Mesothelial cell of epicardium (in vitro differentiated cells): Measurements from ENCODE around the gene CCDC196. TPM values are rescaled to one million over a fixed set of nuclear protein-coding genes. Genes with fewer than 3 reads are reported as not detected.

Experiments used
- DNase-seq, 2 experiments: peaks; one replicate each; pipeline ENCODE4 v3.0.0; 2021; ENCODE audit warnings: low spot score in 2 of 2; ENCODE audit not compliant: unreplicated experiment in 2 of 2
- H3K27ac Mint-ChIP-seq: 2 replicates; pipeline ENCODE4 v1.8.0; 2021; ENCODE audit warnings: mixed read lengths
- H3K27me3 Mint-ChIP-seq: 2 replicates; pipeline ENCODE4 v1.8.0; 2021; ENCODE audit warnings: low read depth, mixed read lengths
- H3K36me3 Mint-ChIP-seq: 2 replicates; pipeline ENCODE4 v1.8.0; 2021; ENCODE audit warnings: mixed read lengths
- H3K4me1 Mint-ChIP-seq: 2 replicates; pipeline ENCODE4 v1.8.0; 2021; ENCODE audit warnings: mixed read lengths
- H3K4me3 Mint-ChIP-seq: 2 replicates; pipeline ENCODE4 v1.8.0; 2021; ENCODE audit warnings: mild to moderate bottlenecking, moderate library complexity, mixed read lengths
- H3K9me3 Mint-ChIP-seq: 2 replicates; pipeline ENCODE4 v1.8.0; 2021; ENCODE audit warnings: mixed read lengths
- CTCF ChIP-seq: fragments of 200-600 bp; sonication (generic); IDR thresholded peaks from one replicate; pipeline ENCODE4 v1.5.0; 2021; ENCODE audit warnings: antibody characterized with exemption; ENCODE audit not compliant: unreplicated experiment
- total RNA-seq: library from RNA; stranded (reverse); gene quantifications from 3 replicates; pipeline ENCODE4 v1.2.1, GENCODE V29; 2021

CCDC196 gene
- total RNA-seq, 1 donor from 2014 or later = not detected

GRCh38 chr14:66445936-66446335, 40.2 kb upstream of the CCDC196 start:
- Mint-ChIP-seq H3K27ac (no peak overlapping the region), H3K27me3 (peaks cover 12% of the 10 kb centered on the region), H3K36me3 (no peaks in the 10 kb centered on the region), H3K4me3 (no peak overlapping the region), H3K9me3 (peaks cover 4% of the 10 kb centered on the region), H3K4me1 (no peaks in the 10 kb centered on the region)
- DNase-seq = no peak
- no peak for TF ChIP-seq CTCF

GRCh38 chr14:66453469-66453868, 32.7 kb upstream of the CCDC196 start:
- Mint-ChIP-seq H3K9me3 (peaks cover 32% of the 10 kb centered on the region), H3K36me3 (no peaks in the 10 kb centered on the region), H3K4me1 (no peaks in the 10 kb centered on the region), H3K27me3 (peaks cover 25% of the 10 kb centered on the region), H3K4me3 (no peak overlapping the region), H3K27ac (no peak overlapping the region)
- TF ChIP-seq CTCF = no peak
- DNase-seq = no peak

GRCh38 chr14:66459603-66460002, 26.6 kb upstream of the CCDC196 start:
- Mint-ChIP-seq H3K27me3 (peaks cover 3% of the 10 kb centered on the region), H3K9me3 (peaks cover 35% of the 10 kb centered on the region), H3K4me3 (no peak overlapping the region), H3K27ac (no peak overlapping the region), H3K4me1 (no peaks in the 10 kb centered on the region), H3K36me3 (no peaks in the 10 kb centered on the region)
- DNase-seq = no peak
- no peak for TF ChIP-seq CTCF

- no peak for TF ChIP-seq CTCF
- no peak overlapping the region for H3K4me3 Mint-ChIP-seq
- H3K4me1 Mint-ChIP-seq = no peaks in the 10 kb centered on the region
- H3K36me3 Mint-ChIP-seq = no peaks in the 10 kb centered on the region
- peaks cover 23% of the 10 kb centered on the region for H3K9me3 Mint-ChIP-seq
- no peak overlapping the region for H3K27ac Mint-ChIP-seq
- DNase-seq = no peak
- no peaks in the 10 kb centered on the region for H3K27me3 Mint-ChIP-seq
These were observed 21.9 kb upstream of the CCDC196 start for GRCh38 chr14:66464261-66464660.

- Mint-ChIP-seq H3K9me3 (peaks cover 51% of the 10 kb centered on the region), H3K36me3 (peaks cover 4% of the 10 kb centered on the region), H3K27me3 (no peaks in the 10 kb centered on the region), H3K4me1 (no peaks in the 10 kb centered on the region), H3K4me3 (no peak overlapping the region), H3K27ac (no peak overlapping the region)
- DNase-seq = no peak
- no peak for TF ChIP-seq CTCF
These were observed 17.3 kb upstream of the CCDC196 start for GRCh38 chr14:66468778-66469367.

GRCh38 chr14:66471584-66471983, 14.6 kb upstream of the CCDC196 start:
- no peaks in the 10 kb centered on the region for H3K4me1 Mint-ChIP-seq
- no peak overlapping the region for H3K4me3 Mint-ChIP-seq
- no peak for DNase-seq
- H3K9me3 Mint-ChIP-seq = peaks cover 36% of the 10 kb centered on the region
- no peak overlapping the region for H3K27ac Mint-ChIP-seq
- no peak for TF ChIP-seq CTCF
- no peaks in the 10 kb centered on the region for H3K27me3 Mint-ChIP-seq
- H3K36me3 Mint-ChIP-seq = peaks cover 4% of the 10 kb centered on the region
